Endothelial cell of umbilical vein (primary cell): Measurements from ENCODE around the gene EXOSC6. TPM values are rescaled to one million over a fixed set of nuclear protein-coding genes. Genes with fewer than 3 reads are reported as not detected.

Experiments
- BruUV-seq: library from RNA; stranded (reverse); fragments of 400-500 nt; replicated peaks from 2 replicates; lab custom pipeline; 2021; lab: Mats Ljungman, UMichigan
- CTCF ChIA-PET: fragments of 300-600, 350-600 bp; sonication (Branson Sonifier 250); formaldehyde crosslinking; loops from one replicate; lab custom pipeline; 2021; ENCODE audit warnings: antibody characterized with exemption, inconsistent platforms; lab: Charles Lee
- POLR2A ChIA-PET: fragments of 300-600, 350-600 bp; sonication (Branson Sonifier 250); formaldehyde crosslinking; loops from one replicate; lab custom pipeline; 2021; ENCODE audit warnings: antibody characterized with exemption, inconsistent platforms; lab: Charles Lee
- DNase-seq: peaks from one replicate; pipeline ENCODE4 v3.0.0-alpha.2; 2011; ENCODE audit warnings: low read depth, low spot score
- FAIRE-seq: peaks from 2 replicates; lab custom pipeline; 2011; peaks lifted over from hg19 to GRCh38; lab: Jason Lieb, UNC
- H2AFZ ChIP-seq: 2 replicates; pipeline ENCODE4 v1.6.0; 2012; ENCODE audit warnings: low read depth, low read length, control low read depth, inconsistent platforms
- H3K27ac ChIP-seq: 2 replicates; pipeline ENCODE4 v1.5.1; 2011; ENCODE audit warnings: low read depth, mild to moderate bottlenecking, control low read depth, low read length, moderate library complexity; ENCODE audit not compliant: insufficient read depth
- H3K27me3 ChIP-seq, 2 experiments: 2 replicates each; pipeline versions ENCODE4 v1.6.0 to v1.6.1; 2011; ENCODE audit warnings: low read length in 2 of 2, mixed read lengths in 1 of 2; ENCODE audit not compliant: control insufficient read depth in 2 of 2, insufficient read depth in 2 of 2
- H3K36me3 ChIP-seq, 2 experiments: 2 replicates in 1 of 2; 3 replicates in 1 of 2; pipeline ENCODE4 v1.5.1; 2011; ENCODE audit warnings: low read length in 2 of 2, mild to moderate bottlenecking in 1 of 2, moderate library complexity in 1 of 2; ENCODE audit not compliant: control insufficient read depth in 2 of 2, insufficient read depth in 2 of 2; ENCODE audit errors: extremely low read depth in 1 of 2
- H3K4me1 ChIP-seq: 3 replicates; pipeline ENCODE4 v1.5.1; 2011; ENCODE audit warnings: mild to moderate bottlenecking, low read length; ENCODE audit not compliant: control insufficient read depth, insufficient read depth; ENCODE audit errors: extremely low read depth
- H3K4me2 ChIP-seq: 2 replicates; pipeline ENCODE4 v1.6.1; 2011; ENCODE audit warnings: low read length, control low read depth, mixed read lengths; ENCODE audit not compliant: insufficient read depth
- H3K4me3 ChIP-seq, 3 experiments: fragments of 200-600 bp in 1 of 3; sonication (generic), shearing (Covaris generic) in 1 of 3; replicated peaks in 1 of 3; 2 replicates each; pipeline ENCODE4 v1.5.1; 2011 to 2016; ENCODE audit warnings: control low read depth in 3 of 3, low read length in 3 of 3, mild to moderate bottlenecking in 2 of 3, inconsistent platforms in 1 of 3, low read depth in 1 of 3, moderate library complexity in 1 of 3; ENCODE audit not compliant: insufficient read depth in 1 of 3
- H3K79me2 ChIP-seq: 2 replicates; pipeline ENCODE4 v1.6.0; 2012; ENCODE audit warnings: low read length, inconsistent platforms; ENCODE audit not compliant: control insufficient read depth, insufficient read depth
- H3K9ac ChIP-seq: replicated peaks from 2 replicates; pipeline ENCODE3; 2011; ENCODE audit warnings: low read length, control low read depth; ENCODE audit not compliant: insufficient read depth; ENCODE audit errors: extremely low read depth
- H3K9me1 ChIP-seq: replicated peaks from 3 replicates; pipeline ENCODE4 v1.6.0; 2011; ENCODE audit warnings: mild to moderate bottlenecking, low read length; ENCODE audit not compliant: control insufficient read depth, insufficient read depth; ENCODE audit errors: extremely low read depth
- H3K9me3 ChIP-seq: replicated peaks from 2 replicates; pipeline ENCODE4 v1.5.1; 2012; ENCODE audit warnings: low read length, inconsistent platforms; ENCODE audit not compliant: control insufficient read depth, insufficient read depth
- H4K20me1 ChIP-seq: replicated peaks from 2 replicates; pipeline ENCODE3; 2011; ENCODE audit warnings: mild to moderate bottlenecking, low read length; ENCODE audit not compliant: control insufficient read depth, insufficient read depth; ENCODE audit errors: extremely low read depth
- EZH2 ChIP-seq: IDR thresholded peaks from 2 replicates; pipeline ENCODE4 v1.6.1; 2012; ENCODE audit warnings: borderline replicate concordance, low read depth, mild to moderate bottlenecking, moderate library complexity, low read length, inconsistent platforms; ENCODE audit not compliant: severe bottlenecking
- FOS ChIP-seq: IDR thresholded peaks from 2 replicates; pipeline ENCODE4 v1.6.1; 2011; ENCODE audit warnings: mild to moderate bottlenecking, low read length, moderate library complexity, borderline replicate concordance; ENCODE audit not compliant: insufficient read depth
- GATA2 ChIP-seq: IDR thresholded peaks from 2 replicates; pipeline ENCODE4 v1.7.0; 2011; ENCODE audit warnings: low read depth, mild to moderate bottlenecking, moderate library complexity, mixed read lengths, low read length; ENCODE audit not compliant: insufficient read length, insufficient read depth
- JUN ChIP-seq: IDR thresholded peaks from 2 replicates; pipeline ENCODE4 v1.6.1; 2011; ENCODE audit warnings: borderline replicate concordance, low read depth; ENCODE audit not compliant: insufficient read length, insufficient read depth
- MAX ChIP-seq: IDR thresholded peaks from 2 replicates; pipeline ENCODE4 v1.6.1; 2011; ENCODE audit not compliant: insufficient read depth, insufficient read length
- MYC ChIP-seq: IDR thresholded peaks from one replicate; pipeline ENCODE4 v1.6.1; 2011; ENCODE audit warnings: mild to moderate bottlenecking, low read depth, low read length
- POLR2A ChIP-seq: IDR thresholded peaks from 2 replicates; pipeline ENCODE4 v1.6.1; 2012; ENCODE audit warnings: low read depth, mild to moderate bottlenecking, control low read depth, low read length
- POLR2AphosphoS5 ChIP-seq: IDR thresholded peaks from 2 replicates; pipeline ENCODE4 v1.6.1; 2012; ENCODE audit warnings: low read depth, mild to moderate bottlenecking, control low read depth, low read length, moderate library complexity; ENCODE audit not compliant: insufficient read depth
- dilution Hi-C: fragments of 300-500 bp; cut with MboI; formaldehyde crosslinking; loops from one replicate; pipeline ENCODE4 v1.15.0; 2019; ENCODE audit warnings: low sequenced_read_pairs; ENCODE audit not compliant: extremely low pct_ligation_motif_present
- intact Hi-C: fragments of 100-400 bp; cut with micrococcal nuclease; formaldehyde crosslinking; loops from one replicate; pipeline ENCODE4 v1.10.0; 2022
- polyA plus RNA-seq, 4 experiments: library from polyadenylated mRNA; depleted of rRNA in 3 of 4; stranded (reverse) in 3 of 4; unstranded in 1 of 4; fragments of >200 nt; gene quantifications; 2 replicates each; pipeline versions ENCODE4 v1.2.1 to v1.2.3, GENCODE V29; 2011 to 2012; ENCODE audit warnings: missing spikeins in 1 of 4
- total RNA-seq: library from RNA; stranded (reverse); gene quantifications from 2 replicates; pipeline ENCODE4 v1.2.3, GENCODE V29; 2021
- TF ChIP-seq, protein P1 (sequence below), 2 donors: IDR thresholded peaks; 1 replicate in 1 of 2; 2 replicates in 1 of 2; pipeline ENCODE4 v1.5.1; 2011; ENCODE audit warnings: low read length in 2 of 2, mild to moderate bottlenecking in 2 of 2, moderate library complexity in 2 of 2, control low read depth in 1 of 2, inconsistent platforms in 1 of 2, low read depth in 1 of 2; ENCODE audit not compliant: insufficient read depth in 1 of 2; ENCODE audit errors: extremely low read depth in 1 of 2

EXOSC6 gene
- total and polyA plus RNA-seq, 2 donors (not counting 3 experiments of a cell fraction or from before 2014, with no cell fraction given) = 12.6 to 29.2 TPM

DNA sequence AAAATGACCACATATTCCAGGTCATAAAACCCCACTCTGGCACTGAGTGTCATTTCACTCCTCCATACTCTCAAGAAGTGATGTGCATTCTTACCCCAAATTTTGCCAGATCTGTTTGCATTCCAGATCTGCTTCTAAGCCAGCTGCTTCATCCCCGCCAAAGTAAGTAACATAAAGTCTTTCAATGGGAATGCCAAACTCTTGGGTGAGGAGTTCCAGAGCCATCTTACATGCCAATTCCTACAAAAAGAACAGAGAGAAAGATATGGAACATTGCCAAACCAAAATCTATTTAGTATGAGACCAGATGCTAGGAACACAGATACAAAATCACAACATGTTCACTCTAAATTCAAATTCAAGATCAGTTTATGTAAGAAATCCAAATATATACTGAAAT is 24.7 kb upstream of the EXOSC6 start:
- Histone ChIP-seq H4K20me1 (no peaks in the 10 kb centered on the region), H3K4me1 (no peaks in the 10 kb centered on the region), H3K36me3 (peaks cover 24 to 43% of the 10 kb centered on the region in 2 experiments), H2AFZ (no peak overlapping the region), H3K79me2 (peaks cover 17% of the 10 kb centered on the region), H3K27me3 (no peaks in the 10 kb centered on the region), H3K9me1 (no peaks in the 10 kb centered on the region), H3K9me3 (no peaks in the 10 kb centered on the region), H3K9ac (no peak overlapping the region), H3K27ac (no peak overlapping the region), H3K4me3 (no peak overlapping the region), H3K4me2 (no peak overlapping the region)
- DNase-seq (no peak), FAIRE-seq (no peak)
- intact Hi-C loops (no loop called here), dilution Hi-C loops (no loop called here)
- BruUV-seq = no TSS peak
- TF ChIP-seq POLR2AphosphoS5 (no peak), MAX (no peak), POLR2A (no peak), JUN (no peak), MYC (no peak), GATA2 (no peak), FOS (no peak), EZH2 (no peak)
- TF ChIP-seq, protein P1, sequence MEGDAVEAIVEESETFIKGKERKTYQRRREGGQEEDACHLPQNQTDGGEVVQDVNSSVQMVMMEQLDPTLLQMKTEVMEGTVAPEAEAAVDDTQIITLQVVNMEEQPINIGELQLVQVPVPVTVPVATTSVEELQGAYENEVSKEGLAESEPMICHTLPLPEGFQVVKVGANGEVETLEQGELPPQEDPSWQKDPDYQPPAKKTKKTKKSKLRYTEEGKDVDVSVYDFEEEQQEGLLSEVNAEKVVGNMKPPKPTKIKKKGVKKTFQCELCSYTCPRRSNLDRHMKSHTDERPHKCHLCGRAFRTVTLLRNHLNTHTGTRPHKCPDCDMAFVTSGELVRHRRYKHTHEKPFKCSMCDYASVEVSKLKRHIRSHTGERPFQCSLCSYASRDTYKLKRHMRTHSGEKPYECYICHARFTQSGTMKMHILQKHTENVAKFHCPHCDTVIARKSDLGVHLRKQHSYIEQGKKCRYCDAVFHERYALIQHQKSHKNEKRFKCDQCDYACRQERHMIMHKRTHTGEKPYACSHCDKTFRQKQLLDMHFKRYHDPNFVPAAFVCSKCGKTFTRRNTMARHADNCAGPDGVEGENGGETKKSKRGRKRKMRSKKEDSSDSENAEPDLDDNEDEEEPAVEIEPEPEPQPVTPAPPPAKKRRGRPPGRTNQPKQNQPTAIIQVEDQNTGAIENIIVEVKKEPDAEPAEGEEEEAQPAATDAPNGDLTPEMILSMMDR (IDR thresholded peaks at IDR 0.05; ENCODE audit: extremely low read depth in 1 of 2, insufficient read depth in 1 of 2, low read depth in 1 of 2, low read length in 2 of 2) = no peak
- CTCF ChIA-PET = no interaction called here
- POLR2A ChIA-PET = interaction anchor here (0.7 kb wide), 1 partner anchor 13 kb away, joined by 6 read pairs; no protein-coding TSS in a partner anchor
